Esophagus muscularis mucosa (tissue), 4 donors: ENCODE data around the gene RPL38. TPM values are rescaled to one million over a fixed set of nuclear protein-coding genes. Genes with fewer than 3 reads are reported as not detected.

Experiments
- DNase-seq: peaks from one replicate; pipeline ENCODE4 v3.0.0-alpha.2; 2017; ENCODE audit errors: extremely low spot score
- H3K27ac ChIP-seq, 4 donors: fragments of 200-600 bp; sonication (generic); replicated peaks in 1 of 4; 1 replicate in 3 of 4; 2 replicates in 1 of 4; pipeline ENCODE4 v1.5.1; 2016 to 2019; ENCODE audit warnings: mild to moderate bottlenecking in 1 of 4
- H3K27me3 ChIP-seq, 4 donors: fragments of 200-600 bp; sonication (generic); one replicate each; pipeline versions ENCODE4 v1.5.1 to v1.6.0; 2016 to 2019
- H3K36me3 ChIP-seq, 4 donors: fragments of 200-600 bp; sonication (generic); one replicate each; pipeline ENCODE4 v1.5.1; 2016 to 2019
- H3K4me1 ChIP-seq, 4 donors: fragments of 200-600 bp; sonication (generic); one replicate each; pipeline ENCODE4 v1.5.1; 2016 to 2019
- H3K4me3 ChIP-seq, 4 donors: fragments of 200-600 bp; sonication (generic); 1 replicate in 2 of 4; 2 replicates in 2 of 4; pipeline ENCODE4 v1.5.1; 2016 to 2019; ENCODE audit warnings: mild to moderate bottlenecking in 4 of 4, moderate library complexity in 1 of 4
- H3K9me3 ChIP-seq, 4 donors: fragments of 200-600 bp; sonication (generic); 1 replicate in 3 of 4; 2 replicates in 1 of 4; pipeline ENCODE4 v1.5.1; 2016 to 2019
- EP300 ChIP-seq: sonication (generic); formaldehyde crosslinking; IDR thresholded peaks from one replicate; pipeline ENCODE4 v1.6.1; 2017; ENCODE audit warnings: antibody characterized with exemption
- POLR2A ChIP-seq: fragments of 450-650 bp; IDR thresholded peaks from one replicate; pipeline ENCODE4 v1.6.1; 2017; ENCODE audit warnings: antibody characterized with exemption, moderate library complexity, mild to moderate bottlenecking, low read depth
- POLR2AphosphoS5 ChIP-seq, 2 donors: sonication (generic); formaldehyde crosslinking; IDR thresholded peaks; one replicate each; pipeline ENCODE4 v1.6.1; 2017; ENCODE audit warnings: antibody characterized with exemption in 2 of 2
- WGBS: methylation state at CpG from one replicate; pipeline ENCODE4 v1.1.5; 2018; 5-methylcytosine and 5-hydroxymethylcytosine counted together
- intact Hi-C: fragments of 100-400 bp; cut with DNase I; formaldehyde crosslinking; loops from one replicate; pipeline ENCODE4 v1.15.1; 2023
- total RNA-seq, 4 donors: library from RNA; depleted of rRNA; stranded (reverse); fragments of >200 nt; gene quantifications; one replicate each; pipeline versions ENCODE4 v1.1.0 to v1.2.1, GENCODE V29; 2016
- TF ChIP-seq, protein P1 (sequence below), 3 experiments: fragments of 200-600 bp in 2 of 3; fragments of 450-650 bp in 1 of 3; sonication (generic) in 2 of 3; IDR thresholded peaks; one replicate each; pipeline ENCODE4 v1.5.1; 2017 to 2019; ENCODE audit warnings: antibody characterized with exemption in 3 of 3, mild to moderate bottlenecking in 2 of 3, moderate library complexity in 1 of 3

The RPL38 gene
- total RNA-seq, 4 donors from 2014 or later = 445 to 1,296 (median 979) TPM

DNA sequence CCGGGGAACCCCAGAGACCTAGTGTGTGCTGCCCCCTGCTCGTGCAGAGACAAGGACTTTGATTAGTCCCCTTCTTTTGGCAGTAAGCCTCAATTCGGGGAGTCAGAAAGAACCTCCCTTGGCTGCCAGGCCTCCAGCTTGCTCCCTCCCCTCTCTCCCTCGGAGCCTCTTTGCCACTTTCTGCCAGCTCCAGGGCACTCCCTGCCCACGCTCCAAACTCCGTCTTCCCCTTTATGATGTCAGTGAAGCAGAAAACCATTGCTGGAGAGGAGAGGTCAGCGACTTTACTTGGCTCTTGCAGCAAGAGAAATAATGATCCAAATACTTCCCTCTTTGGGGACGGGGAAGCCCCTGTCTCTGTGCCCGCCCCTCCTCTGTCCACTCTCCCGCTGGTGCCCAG, 38.0 kb downstream of the RPL38 start:
- Histone ChIP-seq H3K27me3 (no peaks in the 10 kb centered on the region), H3K4me3 (no peak overlapping the region), H3K9me3 (no peaks in the 10 kb centered on the region), H3K4me1 (peaks cover 27 to 40% (median 33%) of the 10 kb centered on the region in 4 donors), H3K36me3 (peaks cover 0 to 24% (median 6%) of the 10 kb centered on the region in 4 donors), H3K27ac (peak overlapping the region in 1 of 4 donors; percentile 15)
- TF ChIP-seq, protein P1, sequence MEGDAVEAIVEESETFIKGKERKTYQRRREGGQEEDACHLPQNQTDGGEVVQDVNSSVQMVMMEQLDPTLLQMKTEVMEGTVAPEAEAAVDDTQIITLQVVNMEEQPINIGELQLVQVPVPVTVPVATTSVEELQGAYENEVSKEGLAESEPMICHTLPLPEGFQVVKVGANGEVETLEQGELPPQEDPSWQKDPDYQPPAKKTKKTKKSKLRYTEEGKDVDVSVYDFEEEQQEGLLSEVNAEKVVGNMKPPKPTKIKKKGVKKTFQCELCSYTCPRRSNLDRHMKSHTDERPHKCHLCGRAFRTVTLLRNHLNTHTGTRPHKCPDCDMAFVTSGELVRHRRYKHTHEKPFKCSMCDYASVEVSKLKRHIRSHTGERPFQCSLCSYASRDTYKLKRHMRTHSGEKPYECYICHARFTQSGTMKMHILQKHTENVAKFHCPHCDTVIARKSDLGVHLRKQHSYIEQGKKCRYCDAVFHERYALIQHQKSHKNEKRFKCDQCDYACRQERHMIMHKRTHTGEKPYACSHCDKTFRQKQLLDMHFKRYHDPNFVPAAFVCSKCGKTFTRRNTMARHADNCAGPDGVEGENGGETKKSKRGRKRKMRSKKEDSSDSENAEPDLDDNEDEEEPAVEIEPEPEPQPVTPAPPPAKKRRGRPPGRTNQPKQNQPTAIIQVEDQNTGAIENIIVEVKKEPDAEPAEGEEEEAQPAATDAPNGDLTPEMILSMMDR (IDR thresholded peaks at IDR 0.05) = no peak
- DNase-seq = no peak
- WGBS = 60% methylated on average over 10 of the region's 10 CpGs
- intact Hi-C loops = no loop called here

DNA sequence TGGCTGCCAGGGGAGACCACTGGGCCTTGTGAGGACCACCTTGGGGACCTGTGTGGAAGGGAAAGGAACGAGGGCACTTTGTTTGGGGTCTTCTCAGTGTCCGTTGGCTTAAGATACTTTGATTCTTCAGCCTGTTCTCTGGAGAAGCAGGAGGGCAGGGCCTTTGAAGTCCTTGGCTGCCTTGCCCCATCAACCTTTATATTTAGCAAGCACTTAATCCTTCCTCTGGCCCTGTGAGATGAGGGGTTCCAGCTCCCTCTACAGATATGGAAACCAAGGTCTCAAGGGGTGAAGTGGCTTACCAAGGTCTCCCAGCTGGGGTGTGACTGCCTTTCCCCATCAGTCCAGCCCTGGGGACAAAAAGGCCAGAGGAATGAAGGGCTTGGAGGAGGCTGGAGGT, 38.4 kb downstream of the RPL38 start:
- TF ChIP-seq POLR2AphosphoS5 (IDR thresholded peaks at IDR 0.05) (no peak), POLR2A (no peak), EP300 (no peak)
- TF ChIP-seq, protein P1 (IDR thresholded peaks at IDR 0.05) = no peak
- peaks cover 0 to 24% (median 6%) of the 10 kb centered on the region in 4 donors for H3K36me3 ChIP-seq
- DNase-seq = no peak
- H3K27me3 ChIP-seq = no peaks in the 10 kb centered on the region
- intact Hi-C loops = no loop called here
- H3K4me1 ChIP-seq = peaks cover 27 to 37% (median 31%) of the 10 kb centered on the region in 4 donors
- no peak overlapping the region for H3K27ac ChIP-seq
- WGBS = 89% methylated on average over 2 of the region's 2 CpGs
- H3K9me3 ChIP-seq = no peaks in the 10 kb centered on the region
- H3K4me3 ChIP-seq = no peak overlapping the region

DNA sequence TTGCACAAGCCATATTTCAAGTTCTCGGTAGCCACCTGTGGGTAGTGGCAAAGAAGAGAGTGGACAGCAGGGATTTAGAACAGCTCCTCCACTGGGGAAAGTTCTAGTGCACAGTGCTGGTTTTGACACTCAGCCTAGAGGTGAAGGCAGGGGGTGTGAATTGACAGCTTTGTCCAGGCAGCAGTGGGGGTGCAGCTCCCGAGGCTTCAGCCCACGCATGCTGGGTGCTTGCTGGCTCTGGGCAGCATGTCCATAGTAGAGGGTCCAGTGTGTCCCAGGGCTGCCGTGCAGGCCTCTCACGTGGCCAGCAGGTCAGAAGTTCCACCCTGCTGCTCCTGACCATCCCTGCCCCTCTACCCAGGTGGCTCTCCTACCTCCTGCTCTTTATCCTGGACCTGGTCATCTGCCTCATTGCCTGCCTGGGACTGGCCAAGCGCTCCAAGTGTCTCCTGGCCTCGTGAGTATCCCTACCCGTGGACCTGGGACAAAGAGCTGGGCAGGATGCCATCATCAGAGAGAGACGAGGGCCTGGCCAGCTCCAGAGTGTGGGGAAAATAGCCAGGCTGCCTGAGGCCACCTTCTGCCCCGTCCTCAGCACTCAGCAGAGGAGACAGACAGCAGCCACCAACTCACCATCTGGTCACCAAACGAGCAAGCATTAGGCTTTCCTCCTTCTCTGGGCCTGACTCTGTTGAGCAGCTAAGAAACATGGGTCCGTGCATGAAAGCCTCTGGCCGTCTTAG, 39.7 kb downstream of the RPL38 start:
- no peak for TF ChIP-seq EP300
- TF ChIP-seq, protein P1 (IDR thresholded peaks at IDR 0.05) = no peak
- no peak for TF ChIP-seq POLR2AphosphoS5 (IDR thresholded peaks at IDR 0.05)
- TF ChIP-seq POLR2A = no peak
- 70% methylated on average over 10 of the region's 13 CpGs for WGBS
- Histone ChIP-seq H3K27ac (no peak overlapping the region), H3K36me3 (peaks cover 0 to 16% (median 1%) of the 10 kb centered on the region in 4 donors), H3K4me3 (no peak overlapping the region), H3K27me3 (no peaks in the 10 kb centered on the region), H3K4me1 (peaks cover 27 to 37% (median 31%) of the 10 kb centered on the region in 4 donors), H3K9me3 (no peaks in the 10 kb centered on the region)
- intact Hi-C loops = no loop called here
- DNase-seq = no peak

DNA sequence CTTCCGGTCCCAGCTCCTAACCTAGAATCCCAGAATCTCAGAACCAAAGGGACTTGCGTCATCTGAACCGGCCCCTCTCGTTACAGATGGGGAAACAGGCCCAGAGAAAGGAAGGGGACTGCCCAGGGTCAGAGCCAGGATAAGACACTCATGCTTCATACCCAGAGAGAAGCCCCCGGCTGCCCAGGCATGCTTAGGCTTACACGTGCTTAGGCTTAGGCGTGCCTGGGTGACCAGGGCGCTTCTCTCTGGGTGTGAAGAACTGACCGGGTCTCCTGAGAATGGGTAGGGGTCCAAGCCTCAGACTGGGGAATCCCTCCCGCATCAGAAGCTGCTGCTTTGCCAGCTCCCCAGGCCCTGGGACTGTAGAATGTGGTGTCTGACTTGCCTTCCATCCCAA, 40.6 kb downstream of the RPL38 start:
- no peak for DNase-seq
- no peaks in the 10 kb centered on the region for H3K9me3 ChIP-seq
- no peak overlapping the region for H3K4me3 ChIP-seq
- WGBS = 87% methylated on average over 10 of the region's 10 CpGs
- H3K27me3 ChIP-seq = no peaks in the 10 kb centered on the region
- H3K4me1 ChIP-seq = peaks cover 27 to 34% (median 31%) of the 10 kb centered on the region in 4 donors
- H3K27ac ChIP-seq = peak overlapping the region in 1 of 4 donors; percentile 18
- peaks cover 0 to 22% (median 0%) of the 10 kb centered on the region in 4 donors for H3K36me3 ChIP-seq
- intact Hi-C loops = no loop called here
- TF ChIP-seq POLR2AphosphoS5 (IDR thresholded peaks at IDR 0.05) (no peak), EP300 (no peak), POLR2A (no peak)
- TF ChIP-seq, protein P1 (IDR thresholded peaks at IDR 0.05) = no peak
